Activated CD8-positive, alpha-beta T cell treated with anti-CD3 and anti-CD28 coated beads for 36 hours (primary cell): ENCODE measurements around the gene ZNF766. TPM values are rescaled to one million over a fixed set of nuclear protein-coding genes. Genes with fewer than 3 reads are reported as not detected.

Experiments used
- ATAC-seq: fragments of 200-7000 bp; cut with Tn5 transposase; one replicate; pipeline ENCODE4 v1.10.0; 2021; ENCODE audit warnings: mild to moderate bottlenecking, moderate library complexity
- CTCF ChIA-PET: fragments of 350-600 bp; sonication (Branson Sonifier 250); formaldehyde crosslinking; loops from one replicate; lab custom pipeline; 2021; ENCODE audit warnings: antibody characterized with exemption; lab: Charles Lee
- POLR2A ChIA-PET: fragments of 350-600 bp; sonication (Branson Sonifier 250); formaldehyde crosslinking; loops from one replicate; lab custom pipeline; 2021; ENCODE audit warnings: antibody characterized with exemption; lab: Charles Lee
- DNase-seq: peaks from one replicate; pipeline ENCODE4 v3.0.0-alpha.2; 2020
- H3K27ac Mint-ChIP-seq: one replicate; pipeline ENCODE4 v1.8.0; 2021; ENCODE audit warnings: mild to moderate bottlenecking, mixed read lengths
- H3K27me3 Mint-ChIP-seq: one replicate; pipeline ENCODE4 v1.8.0; 2021; ENCODE audit warnings: mixed read lengths
- H3K36me3 Mint-ChIP-seq: one replicate; pipeline ENCODE4 v1.8.0; 2021; ENCODE audit warnings: low read depth, mixed read lengths
- H3K4me1 Mint-ChIP-seq: one replicate; pipeline ENCODE4 v1.8.0; 2021; ENCODE audit warnings: low read depth, mixed read lengths
- H3K4me3 Mint-ChIP-seq: one replicate; pipeline ENCODE4 v1.8.0; 2021; ENCODE audit warnings: mild to moderate bottlenecking, moderate library complexity, mixed read lengths
- H3K9me3 Mint-ChIP-seq: one replicate; pipeline ENCODE4 v1.8.0; 2021; ENCODE audit warnings: mixed read lengths
- CTCF ChIP-seq: fragments of 200-600 bp; IDR thresholded peaks from one replicate; pipeline ENCODE4 v1.8.0; 2022; ENCODE audit warnings: antibody characterized with exemption, mild to moderate bottlenecking
- intact Hi-C: fragments of 100-400 bp; cut with micrococcal nuclease; formaldehyde crosslinking; loops from one replicate; pipeline ENCODE4 v1.10.0; 2022
- microRNA-seq: library from miRNA; unstranded; fragments of <30 nt; microRNA quantifications from one replicate; pipeline ENCODE4 v1.2.0, GENCODE V29; 2022; ENCODE audit warnings: borderline microRNAs expressed, borderline replicate concordance
- total RNA-seq, 2 experiments: library from RNA; stranded (reverse); gene quantifications; one replicate each; pipeline ENCODE4 v1.2.3, GENCODE V29; 2021

ZNF766 gene
- total RNA-seq, 2 experiments from 2014 or later: 30.7 to 32.9 TPM

DNA sequence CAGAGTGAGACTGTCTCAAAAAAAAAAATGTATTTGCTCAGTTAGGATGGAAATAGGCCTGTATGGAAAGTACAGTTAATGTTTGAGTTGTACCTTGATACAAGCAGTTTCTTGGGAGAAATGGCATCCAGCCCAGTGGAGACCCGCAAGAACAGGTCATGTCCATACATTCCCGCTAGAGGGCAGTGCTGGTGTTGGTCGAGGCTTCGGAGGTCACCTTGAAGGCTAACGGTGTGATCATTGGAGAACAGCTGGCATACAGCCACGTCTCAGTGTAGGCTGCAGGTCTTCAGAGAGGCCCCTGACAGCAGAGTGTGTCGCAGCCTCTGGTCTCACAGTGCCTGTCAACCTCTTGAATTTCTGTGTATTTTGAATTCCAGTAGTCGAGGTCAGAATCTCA is 74.2 kb downstream of the ZNF766 start:
- no peak overlapping the region for H3K27ac Mint-ChIP-seq

DNA sequence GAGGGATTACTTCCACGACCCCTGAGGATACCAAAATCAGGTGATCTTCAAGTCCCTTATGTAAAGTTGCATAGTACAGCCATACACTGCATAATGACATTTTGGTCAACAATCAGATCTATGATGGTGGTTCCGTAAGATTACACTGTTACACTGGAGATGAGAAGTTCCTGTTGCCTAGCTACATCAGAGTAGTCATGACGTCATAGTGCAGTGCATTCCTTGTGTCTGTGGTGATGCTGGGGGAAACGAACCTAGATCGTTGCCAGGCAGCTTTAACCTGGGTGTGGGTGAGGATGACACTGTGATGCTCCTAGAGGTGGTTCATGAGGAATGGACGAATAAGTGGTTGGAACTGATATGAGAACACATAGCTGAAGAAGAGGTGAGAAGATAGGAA is 75.8 kb downstream of the ZNF766 start:
- Mint-ChIP-seq H3K27me3 (no peaks in the 10 kb centered on the region), H3K4me1 (no peaks in the 10 kb centered on the region), H3K4me3 (no peak overlapping the region), H3K36me3 (peaks cover 11% of the 10 kb centered on the region), H3K27ac (no peak overlapping the region), H3K9me3 (peaks cover 10% of the 10 kb centered on the region)
- CTCF ChIA-PET: no interaction called here
- no peak for TF ChIP-seq CTCF
- ATAC-seq (no peak), DNase-seq (no peak)
- intact Hi-C loops: no loop called here
- POLR2A ChIA-PET: no interaction called here

More for the DNA sequence above, 74.2 kb downstream of the ZNF766 start:
- peak; percentile 73 for TF ChIP-seq CTCF
- H3K36me3 Mint-ChIP-seq: peaks cover 5% of the 10 kb centered on the region
- CTCF ChIA-PET: interaction anchor here (0.8 to 1.3 kb wide), 4 partner anchors 238 to 404 kb away, joined by 3 read pairs; no protein-coding TSS in a partner anchor
- POLR2A ChIA-PET: no interaction called here
- H3K9me3 Mint-ChIP-seq: peaks cover 5% of the 10 kb centered on the region
- H3K4me1 Mint-ChIP-seq: no peaks in the 10 kb centered on the region
- H3K4me3 Mint-ChIP-seq: no peak overlapping the region
- ATAC-seq (peak; percentile 84), DNase-seq (peak; percentile 77)
- H3K27me3 Mint-ChIP-seq: no peaks in the 10 kb centered on the region
- intact Hi-C loops: loop anchor here (5.0 kb wide), 1 partner anchor 404 kb away; no protein-coding TSS in a partner anchor

Small RNA genes within 50 kb of the gene (microRNA-seq; reads per million reads assigned to microRNA genes)
- gene MIR643 (8.8 reads per million, percentile 29 among the genes with 10 or more reads in this experiment), gene MIR6801 (not detected)

Other genes with a start within 250 kb of the ZNF766 start
- 10 to 100 TPM; 11.9 to 13.3 TPM for gene ZNF614, start 241.2 kb upstream of the ZNF766 start, total RNA-seq
- gene ZNF432, start 220.7 kb upstream of the ZNF766 start, total RNA-seq: 10 to 100 TPM; 15.8 to 16.3 TPM
- 10 to 100 TPM; 19.2 to 22.7 TPM for gene ZNF841, start 173.8 kb upstream of the ZNF766 start, total RNA-seq
- gene ZNF616, start 129.6 kb upstream of the ZNF766 start, total RNA-seq: 10 to 100 TPM; 11.2 to 11.7 TPM
- gene ZNF836, start 98.0 kb upstream of the ZNF766 start, total RNA-seq: 10 to 100 TPM; 10.3 to 12.6 TPM
- gene PPP2R1A, start 79.5 kb upstream of the ZNF766 start, total RNA-seq: 100 to 1,000 TPM; 236 to 237 TPM
- 1 to 10 TPM; 2.6 to 3.2 TPM for gene ZNF480, start 27.6 kb downstream of the ZNF766 start, total RNA-seq
- 1 to 10 TPM; 1.4 to 3.2 TPM for gene ZNF610, start 66.7 kb downstream of the ZNF766 start, total RNA-seq
- 10 to 100 TPM; 18.1 to 20.4 TPM for gene ZNF880, start 100.3 kb downstream of the ZNF766 start, total RNA-seq
- 1 to 10 TPM; 6.8 to 8.3 TPM for gene ZNF528, start 128.3 kb downstream of the ZNF766 start, total RNA-seq
- gene ZNF534, start 159.6 kb downstream of the ZNF766 start, total RNA-seq: not detected
- gene ZNF578, start 184.0 kb downstream of the ZNF766 start, total RNA-seq: under 1 TPM; 0.72 to 0.86 TPM